ENCODE measurements around the gene CADPS2.

DNA sequence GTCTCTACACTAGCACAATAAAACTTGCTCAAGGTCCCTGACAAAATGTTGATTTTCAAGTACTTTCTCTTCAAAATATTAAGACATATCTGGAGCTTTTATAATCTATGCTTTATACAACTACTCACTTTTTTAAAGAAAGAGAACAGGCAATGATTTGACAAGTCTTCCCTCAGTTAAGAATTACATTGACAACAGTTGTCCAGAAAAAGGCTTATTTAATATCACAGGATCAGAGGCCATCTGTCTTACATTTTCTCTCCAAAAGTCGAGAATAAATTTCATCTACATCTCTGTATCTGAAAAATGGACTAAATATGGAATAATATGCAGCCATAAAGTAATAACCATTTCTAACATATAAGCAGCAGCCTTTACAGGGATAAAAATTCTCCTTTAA, 175.3 kb downstream of the CADPS2 start:
- TF ChIP-seq, protein P1, sequence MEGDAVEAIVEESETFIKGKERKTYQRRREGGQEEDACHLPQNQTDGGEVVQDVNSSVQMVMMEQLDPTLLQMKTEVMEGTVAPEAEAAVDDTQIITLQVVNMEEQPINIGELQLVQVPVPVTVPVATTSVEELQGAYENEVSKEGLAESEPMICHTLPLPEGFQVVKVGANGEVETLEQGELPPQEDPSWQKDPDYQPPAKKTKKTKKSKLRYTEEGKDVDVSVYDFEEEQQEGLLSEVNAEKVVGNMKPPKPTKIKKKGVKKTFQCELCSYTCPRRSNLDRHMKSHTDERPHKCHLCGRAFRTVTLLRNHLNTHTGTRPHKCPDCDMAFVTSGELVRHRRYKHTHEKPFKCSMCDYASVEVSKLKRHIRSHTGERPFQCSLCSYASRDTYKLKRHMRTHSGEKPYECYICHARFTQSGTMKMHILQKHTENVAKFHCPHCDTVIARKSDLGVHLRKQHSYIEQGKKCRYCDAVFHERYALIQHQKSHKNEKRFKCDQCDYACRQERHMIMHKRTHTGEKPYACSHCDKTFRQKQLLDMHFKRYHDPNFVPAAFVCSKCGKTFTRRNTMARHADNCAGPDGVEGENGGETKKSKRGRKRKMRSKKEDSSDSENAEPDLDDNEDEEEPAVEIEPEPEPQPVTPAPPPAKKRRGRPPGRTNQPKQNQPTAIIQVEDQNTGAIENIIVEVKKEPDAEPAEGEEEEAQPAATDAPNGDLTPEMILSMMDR (IDR thresholded peaks at IDR 0.05) = no peak
- TF ChIP-seq POLR2A (IDR thresholded peaks at IDR 0.05) = no peak
- TF ChIP-seq POLR2AphosphoS5 (IDR thresholded peaks at IDR 0.05) = no peak
- TF ChIP-seq EP300 (IDR thresholded peaks at IDR 0.05) = no peak
